HepG2 (cell line): Measurements from ENCODE around the gene RECQL5. TPM values are rescaled to one million over a fixed set of nuclear protein-coding genes. Genes with fewer than 3 reads are reported as not detected.

Experiments used
- AHDC1 ChIP-seq: sonication (generic); formaldehyde crosslinking; IDR thresholded peaks from 2 replicates; pipeline ENCODE4 v1.5.1; 2020; ENCODE audit warnings: mild to moderate bottlenecking, missing genetic modification reagents, borderline replicate concordance
- AHR ChIP-seq: IDR thresholded peaks from 2 replicates; pipeline ENCODE4 v1.6.1; 2018; ENCODE audit warnings: missing genetic modification reagents, missing compliant biosample characterization
- BATF2 ChIP-seq: sonication (generic); formaldehyde crosslinking; IDR thresholded peaks from 2 replicates; pipeline ENCODE4 v1.8.0; 2022; ENCODE audit warnings: mild to moderate bottlenecking, missing genetic modification reagents, moderate library complexity
- BHLHE40 ChIP-seq: IDR thresholded peaks from 2 replicates; pipeline ENCODE4 v1.6.1; 2011; ENCODE audit warnings: low read length, improper control_type of control experiment
- CBX5 ChIP-seq: sonication (generic); formaldehyde crosslinking; IDR thresholded peaks from 2 replicates; pipeline ENCODE4 v1.4.0; 2020; ENCODE audit warnings: missing genetic modification reagents, borderline replicate concordance
- E2F2 ChIP-seq: sonication (generic); formaldehyde crosslinking; IDR thresholded peaks from 2 replicates; pipeline ENCODE4 v1.4.0; 2020; ENCODE audit warnings: missing genetic modification reagents, borderline replicate concordance
- IRF9 ChIP-seq: sonication (generic); formaldehyde crosslinking; IDR thresholded peaks from 2 replicates; pipeline ENCODE4 v1.8.0; 2022; ENCODE audit warnings: missing genetic modification reagents, mild to moderate bottlenecking, borderline replicate concordance
- KDM3A ChIP-seq: IDR thresholded peaks from 2 replicates; pipeline ENCODE4 v1.6.1; 2018; ENCODE audit warnings: low read depth, missing compliant biosample characterization
- KMT2A ChIP-seq: sonication (generic); formaldehyde crosslinking; IDR thresholded peaks from 2 replicates; pipeline ENCODE4 v1.4.0; 2020; ENCODE audit warnings: missing genetic modification reagents
- NR2C2 ChIP-seq: sonication (generic); formaldehyde crosslinking; IDR thresholded peaks from 2 replicates; pipeline ENCODE4 v1.4.0; 2020; ENCODE audit warnings: missing genetic modification reagents, mild to moderate bottlenecking, moderate library complexity, borderline replicate concordance
- PHF21A ChIP-seq: sonication (generic); formaldehyde crosslinking; IDR thresholded peaks from 2 replicates; pipeline ENCODE4 v1.5.0; 2020; ENCODE audit warnings: mild to moderate bottlenecking, missing genetic modification reagents
- ZNF24 ChIP-seq: fragments of 450-650 bp; IDR thresholded peaks from 2 replicates; pipeline ENCODE4 v1.6.1; 2017; ENCODE audit warnings: antibody characterized with exemption, mild to moderate bottlenecking
- ZNF557 ChIP-seq: sonication (generic); formaldehyde crosslinking; IDR thresholded peaks from 2 replicates; pipeline ENCODE4 v1.4.0; 2020; ENCODE audit warnings: missing genetic modification reagents
- ZNF569 ChIP-seq: sonication (generic); formaldehyde crosslinking; IDR thresholded peaks from 2 replicates; pipeline ENCODE4 v1.5.0; 2020; ENCODE audit warnings: mild to moderate bottlenecking, missing genetic modification reagents, moderate library complexity, borderline replicate concordance
- ZNF639 ChIP-seq: conservative IDR thresholded peaks from 2 replicates; pipeline ENCODE4 v1.6.1; 2018; ENCODE audit warnings: missing genetic modification reagents
- ZNF747 ChIP-seq: sonication (generic); formaldehyde crosslinking; IDR thresholded peaks from 2 replicates; pipeline ENCODE4 v1.8.1; 2023; ENCODE audit warnings: missing genetic modification reagents, mild to moderate bottlenecking, borderline replicate concordance
- ZNF761 ChIP-seq: sonication (generic); formaldehyde crosslinking; conservative IDR thresholded peaks from 2 replicates; pipeline ENCODE4 v1.4.0; 2020; ENCODE audit warnings: mild to moderate bottlenecking, missing genetic modification reagents
- ZNF839 ChIP-seq: sonication (generic); formaldehyde crosslinking; IDR thresholded peaks from 2 replicates; pipeline ENCODE4 v1.4.0; 2020; ENCODE audit warnings: missing genetic modification reagents, mild to moderate bottlenecking, borderline replicate concordance
- ZSCAN25 ChIP-seq: sonication (generic); formaldehyde crosslinking; IDR thresholded peaks from 2 replicates; pipeline ENCODE4 v1.8.0; 2022; ENCODE audit warnings: mild to moderate bottlenecking, missing genetic modification reagents
- polyA plus RNA-seq, 8 experiments: library from polyadenylated mRNA; depleted of rRNA in 3 of 8; stranded (reverse) in 7 of 8; unstranded in 1 of 8; fragments of >200 nt; fragmentation: Illumina TruSeq in 4 of 8; extraction: Trizol in 4 of 8; gene quantifications; 2 replicates each; pipeline versions ENCODE4 v1.2.1 to v1.2.3, GENCODE V29; 2011 to 2016; ENCODE audit warnings: low read depth in 4 of 8, missing spikeins in 1 of 8, mixed read lengths in 1 of 8; ENCODE audit not compliant: insufficient read depth in 1 of 8
- total RNA-seq, 5 experiments: library from RNA; depleted of rRNA; stranded (reverse); fragments of >200 nt; fragmentation: Illumina TruSeq; extraction: Trizol; gene quantifications; 2 replicates each; pipeline ENCODE4 v1.2.3, GENCODE V29; 2016; ENCODE audit warnings: low read depth in 1 of 5

Gene RECQL5
- total and polyA plus RNA-seq, 2 of the 13 experiments (the other 11 are each of a cell fraction or from before 2014, with no cell fraction given) = 27.7 to 32.0 TPM

GRCh38 chr17:75645889-75646637, 20.9 kb downstream of the RECQL5 start (continued):
- peak; percentile 55; the same call in 1 of the 2 replicates for TF ChIP-seq AHDC1 (CRISPR knock-in tag)
- TF ChIP-seq ZNF639 (CRISPR knock-in tag) = peak; percentile 62; the same call in 1 of the 2 replicates
- TF ChIP-seq ZSCAN25 (CRISPR knock-in tag) = peak; percentile 86
- TF ChIP-seq AHR (CRISPR knock-in tag) = peak; percentile 86
- no peak for TF ChIP-seq CBX5 (CRISPR knock-in tag)
- 0 out of 2 replicates have a peak, but pooled peaks have one; percentile 39 for TF ChIP-seq ZNF557 (CRISPR knock-in tag)
- TF ChIP-seq IRF9 (CRISPR knock-in tag) = peak; percentile 61; the same call in 1 of the 2 replicates
- no peak for TF ChIP-seq ZNF761 (CRISPR knock-in tag)
- TF ChIP-seq KMT2A (CRISPR knock-in tag) = peak; percentile 34; the same call in 1 of the 2 replicates
- TF ChIP-seq NR2C2 (CRISPR knock-in tag) = peak; percentile 32
- peak; percentile 79; the same call in 1 of the 2 replicates for TF ChIP-seq ZNF839 (CRISPR knock-in tag)
- TF ChIP-seq ZNF24 = no peak
- peak; percentile 91 for TF ChIP-seq PHF21A
- 0 out of 2 replicates have a peak, but pooled peaks have one; percentile 36 for TF ChIP-seq BHLHE40
- peak; percentile 30; the same call in 1 of the 2 replicates for TF ChIP-seq E2F2
- 0 out of 2 replicates have a peak, but pooled peaks have one; percentile 36 for TF ChIP-seq ZNF569 (CRISPR knock-in tag)
- TF ChIP-seq KDM3A (CRISPR knock-in tag) = peak; percentile 78; the same call in 1 of the 2 replicates
- 0 out of 2 replicates have a peak, but pooled peaks have one; percentile 39 for TF ChIP-seq BATF2 (CRISPR knock-in tag)
- 0 out of 2 replicates have a peak, but pooled peaks have one; percentile 48 for TF ChIP-seq ZNF747 (CRISPR knock-in tag)
